ENCODE measurements around the gene TCF7L1. TPM values are rescaled to one million over a fixed set of nuclear protein-coding genes. Genes with fewer than 3 reads are reported as not detected.

TCF7L1 gene
- polyA plus RNA-seq, 4 donors: 0.45 to 18.5 (median 3.2) TPM

Other genes starting within 250 kb of the TCF7L1 start
- 1,000 to 10,000 TPM; 1,047 to 3,566 (median 2,651) TPM for gene TMSB10, start 227.7 kb upstream of the TCF7L1 start, polyA plus RNA-seq
- gene KCMF1, start 162.2 kb upstream of the TCF7L1 start, polyA plus RNA-seq: 10 to 100 TPM; 31.9 to 58.9 (median 44.8) TPM
- 100 to 1,000 TPM in 1 of 4 donors, 10 to 100 TPM in 3; 18.6 to 160 (median 43.2) TPM for gene TGOLN2, start 194.6 kb downstream of the TCF7L1 start, polyA plus RNA-seq
- gene RETSAT, start 221.1 kb downstream of the TCF7L1 start, polyA plus RNA-seq: 100 to 1,000 TPM in 2 of 4 donors, 10 to 100 TPM in 2; 66.9 to 147 (median 120) TPM
- gene ELMOD3, start 221.4 kb downstream of the TCF7L1 start, polyA plus RNA-seq: 10 to 100 TPM; 16.1 to 36.9 (median 22.5) TPM